Globus pallidus (tissue), 1 donor: ENCODE results near the gene LUC7L.
"Not testable (repeated sequence)": the region's sequence is repeated elsewhere in the genome, so short reads cannot be mapped to it uniquely, and the experiment has no call there.

Experiments
- DNase-seq: peaks from one replicate; pipeline ENCODE4 v3.0.0-alpha.2; 2015; ENCODE audit warnings: low spot score

Gene LUC7L

DNA sequence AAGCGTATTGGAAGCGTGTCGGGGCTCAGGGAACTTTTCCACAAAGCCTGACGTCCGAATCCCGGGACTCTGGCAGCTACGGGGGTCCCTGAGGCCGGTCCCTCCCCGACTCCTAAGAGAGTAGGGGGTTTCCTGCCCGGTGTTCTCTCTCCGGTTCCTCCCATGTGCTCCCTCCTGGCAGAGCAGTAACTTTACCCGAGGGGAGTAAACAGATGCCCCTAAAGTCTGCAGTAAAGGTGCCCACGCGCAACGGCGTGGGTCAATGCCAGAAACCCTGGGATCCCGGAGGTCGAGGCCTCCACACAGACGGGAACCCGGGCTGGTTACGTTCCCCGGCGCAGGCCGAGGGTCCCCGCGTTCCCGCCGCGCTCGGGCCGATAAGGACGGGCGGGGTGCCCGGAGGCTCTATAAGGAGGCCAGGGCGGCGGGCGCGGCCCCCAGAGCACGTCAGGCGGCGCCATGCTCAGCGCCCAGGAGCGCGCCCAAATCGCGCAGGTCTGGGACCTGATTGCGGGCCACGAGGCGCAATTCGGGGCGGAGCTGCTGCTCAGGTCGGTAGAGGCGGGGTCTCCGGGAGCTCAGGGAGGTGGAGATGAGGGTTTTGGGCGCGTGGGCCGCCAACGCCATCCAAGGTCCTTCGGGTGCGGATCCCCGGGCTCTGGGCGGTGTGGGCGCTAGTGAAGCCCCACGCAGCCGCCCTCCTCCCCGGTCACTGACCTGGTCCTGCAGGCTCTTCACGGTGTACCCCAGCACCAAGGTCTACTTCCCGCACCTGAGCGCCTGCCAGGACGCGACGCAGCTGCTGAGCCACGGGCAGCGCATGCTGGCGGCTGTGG lies 63.5 kb downstream of the LUC7L start, which contains the start of gene HBM:
Gene HBM, plus strand, starts transcription at position 440 of the 836 bp plus-strand sequence. Its CDS starts 20 bp downstream, at position 460.
- DNase-seq: no peak

DNA sequence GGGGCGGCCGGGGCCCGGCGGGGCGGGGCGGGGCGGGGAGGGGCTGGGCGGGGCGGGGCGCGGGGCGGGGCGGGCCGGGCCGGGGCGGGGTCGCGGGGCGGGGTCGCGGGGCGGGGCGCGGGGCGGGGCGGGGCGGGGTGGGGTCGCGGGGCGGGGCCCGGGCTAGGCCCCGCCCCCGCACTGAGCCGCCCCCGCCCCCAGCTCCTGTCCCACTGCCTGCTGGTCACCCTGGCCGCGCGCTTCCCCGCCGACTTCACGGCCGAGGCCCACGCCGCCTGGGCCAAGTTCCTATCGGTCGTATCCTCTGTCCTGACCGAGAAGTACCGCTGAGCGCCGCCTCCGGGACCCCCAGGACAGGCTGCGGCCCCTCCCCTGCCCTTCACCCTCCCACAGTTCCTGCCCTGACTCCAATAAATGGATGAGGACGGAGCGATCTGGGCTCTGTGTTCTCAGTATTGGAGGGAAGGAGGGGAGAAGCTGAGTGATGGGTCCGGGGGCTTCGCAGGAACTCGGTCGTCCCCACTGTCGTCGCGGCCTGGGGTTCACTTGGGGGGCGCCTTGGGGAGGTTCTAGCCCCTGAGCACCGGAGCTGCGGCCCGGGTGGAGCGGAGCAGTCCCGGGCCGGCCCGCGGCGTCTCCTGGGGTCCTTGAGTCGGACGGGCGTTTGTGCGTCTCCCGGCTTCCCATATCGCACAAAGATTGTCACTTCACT lies 64.3 kb downstream of the LUC7L start:
- no peak for DNase-seq

DNA sequence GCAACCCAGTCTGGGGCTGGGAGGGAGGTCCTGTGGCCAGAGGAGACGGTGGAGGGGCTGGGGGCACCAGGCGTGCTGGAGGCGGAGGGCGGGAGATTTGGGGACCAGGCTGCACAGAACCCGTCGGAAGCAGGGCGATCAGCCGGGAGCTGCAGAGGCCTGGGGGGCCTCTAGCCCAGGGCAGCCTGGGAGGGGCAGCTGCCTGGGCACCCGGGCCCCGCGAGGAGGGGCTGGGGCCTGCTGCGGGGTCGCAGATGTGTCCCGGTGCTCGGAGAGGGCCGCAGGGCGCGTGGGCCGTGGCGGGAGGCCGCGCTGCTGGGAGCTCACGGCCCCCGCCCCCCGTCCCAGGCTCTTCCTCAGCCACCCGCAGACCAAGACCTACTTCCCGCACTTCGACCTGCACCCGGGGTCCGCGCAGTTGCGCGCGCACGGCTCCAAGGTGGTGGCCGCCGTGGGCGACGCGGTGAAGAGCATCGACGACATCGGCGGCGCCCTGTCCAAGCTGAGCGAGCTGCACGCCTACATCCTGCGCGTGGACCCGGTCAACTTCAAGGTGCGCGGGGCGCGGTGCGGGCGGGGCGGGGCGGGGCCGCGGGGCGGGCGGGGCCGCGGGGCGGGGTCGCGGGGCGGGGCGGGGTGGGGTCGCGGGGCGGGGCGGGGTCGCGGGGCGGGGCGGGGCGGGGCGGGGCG lies 65.0 kb downstream of the LUC7L start:
- not testable (repeated sequence) for DNase-seq

GRCh38 chr16:163696-164095 lies 65.6 kb downstream of the LUC7L start:
- not testable (repeated sequence) for DNase-seq

DNA sequence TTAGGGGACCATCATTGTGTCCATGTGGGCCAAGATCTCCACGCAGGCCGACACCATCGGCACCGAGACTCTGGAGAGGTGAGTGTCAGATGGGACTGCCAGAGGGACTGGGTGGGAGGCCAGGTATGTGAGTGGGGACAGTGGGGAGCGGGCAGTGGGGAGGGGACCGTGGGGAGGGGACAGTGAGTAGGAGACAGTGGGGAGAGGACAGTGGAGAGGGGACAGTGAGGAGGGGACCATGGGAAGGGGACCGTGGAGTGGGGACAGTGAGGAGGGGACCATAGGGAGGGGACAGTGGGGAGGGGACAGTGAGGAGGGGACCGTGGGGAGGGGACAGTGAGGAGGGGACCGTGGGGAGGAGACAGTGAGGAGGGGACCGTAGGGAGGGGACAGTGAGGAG lies 66.1 kb downstream of the LUC7L start:
- DNase-seq: not testable (repeated sequence)

GRCh38 chr16:162271-162991 lies 66.8 kb downstream of the LUC7L start:
- DNase-seq: no peak

GRCh38 chr16:160691-161190 lies 68.5 kb downstream of the LUC7L start:
- no peak for DNase-seq

DNA sequence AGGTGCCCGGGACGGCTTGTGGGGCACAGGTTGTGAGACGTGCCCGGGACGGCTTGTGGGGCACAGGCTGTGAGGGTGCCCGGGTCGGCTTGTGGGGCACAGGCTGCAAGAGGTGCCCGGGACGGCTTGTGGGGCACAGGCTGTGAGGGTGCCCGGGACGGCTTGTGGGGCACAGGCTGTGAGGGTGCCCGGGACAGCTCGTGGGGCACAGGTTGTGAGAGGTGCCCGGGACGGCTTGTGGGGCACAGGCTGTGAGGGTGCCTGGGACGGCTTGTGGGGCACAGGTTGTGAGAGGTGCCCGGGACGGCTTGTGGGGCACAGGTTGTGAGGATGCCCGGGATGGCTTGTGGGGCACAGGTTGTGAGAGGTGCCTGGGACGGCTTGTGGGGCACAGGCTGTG lies 69.0 kb downstream of the LUC7L start:
- not testable (repeated sequence) for DNase-seq

DNA sequence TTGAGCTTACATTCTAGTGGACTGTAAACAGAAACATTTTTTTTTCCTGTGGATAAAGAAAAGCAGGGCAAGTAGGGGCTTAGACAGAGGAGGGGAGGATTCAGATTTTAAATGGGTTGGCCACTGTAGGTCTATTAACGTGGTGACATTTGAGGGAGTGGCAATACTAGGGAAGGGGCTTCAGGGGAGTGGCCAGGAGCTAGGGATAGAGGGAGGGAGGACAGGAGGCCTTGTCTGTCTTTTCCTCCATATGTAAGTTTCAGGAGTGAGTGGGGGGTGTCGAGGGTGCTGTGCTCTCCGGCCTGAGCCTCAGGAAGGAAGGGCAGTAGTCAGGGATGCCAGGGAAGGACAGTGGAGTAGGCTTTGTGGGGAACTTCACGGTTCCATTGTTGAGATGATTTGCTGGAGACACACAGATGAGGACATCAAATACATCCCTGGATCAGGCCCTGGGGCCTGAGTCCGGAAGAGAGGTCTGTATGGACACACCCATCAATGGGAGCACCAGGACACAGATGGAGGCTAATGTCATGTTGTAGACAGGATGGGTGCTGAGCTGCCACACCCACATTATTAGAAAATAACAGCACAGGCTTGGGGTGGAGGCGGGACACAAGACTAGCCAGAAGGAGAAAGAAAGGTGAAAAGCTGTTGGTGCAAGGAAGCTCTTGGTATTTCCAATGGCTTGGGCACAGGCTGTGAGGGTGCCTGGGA lies 70.0 kb downstream of the LUC7L start:
- DNase-seq: no peak

DNA sequence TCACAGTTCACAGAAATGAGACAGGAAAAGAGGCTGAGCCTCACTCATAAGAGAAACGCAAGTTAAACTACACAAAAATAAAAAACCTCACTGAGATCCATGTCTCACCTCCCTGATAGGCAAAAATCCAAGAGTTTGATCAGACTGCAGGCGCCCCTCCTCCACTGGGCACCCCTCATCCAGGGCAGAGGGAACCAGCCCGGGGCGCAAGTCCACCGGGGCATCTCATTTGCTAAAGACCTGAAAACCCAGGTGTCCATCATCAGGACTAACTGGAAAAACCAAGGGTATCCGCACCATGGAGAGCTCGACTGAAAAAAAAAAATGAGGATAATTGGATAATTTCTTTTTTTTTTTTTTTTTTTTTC lies 74.2 kb downstream of the LUC7L start:
- DNase-seq: no peak

DNA sequence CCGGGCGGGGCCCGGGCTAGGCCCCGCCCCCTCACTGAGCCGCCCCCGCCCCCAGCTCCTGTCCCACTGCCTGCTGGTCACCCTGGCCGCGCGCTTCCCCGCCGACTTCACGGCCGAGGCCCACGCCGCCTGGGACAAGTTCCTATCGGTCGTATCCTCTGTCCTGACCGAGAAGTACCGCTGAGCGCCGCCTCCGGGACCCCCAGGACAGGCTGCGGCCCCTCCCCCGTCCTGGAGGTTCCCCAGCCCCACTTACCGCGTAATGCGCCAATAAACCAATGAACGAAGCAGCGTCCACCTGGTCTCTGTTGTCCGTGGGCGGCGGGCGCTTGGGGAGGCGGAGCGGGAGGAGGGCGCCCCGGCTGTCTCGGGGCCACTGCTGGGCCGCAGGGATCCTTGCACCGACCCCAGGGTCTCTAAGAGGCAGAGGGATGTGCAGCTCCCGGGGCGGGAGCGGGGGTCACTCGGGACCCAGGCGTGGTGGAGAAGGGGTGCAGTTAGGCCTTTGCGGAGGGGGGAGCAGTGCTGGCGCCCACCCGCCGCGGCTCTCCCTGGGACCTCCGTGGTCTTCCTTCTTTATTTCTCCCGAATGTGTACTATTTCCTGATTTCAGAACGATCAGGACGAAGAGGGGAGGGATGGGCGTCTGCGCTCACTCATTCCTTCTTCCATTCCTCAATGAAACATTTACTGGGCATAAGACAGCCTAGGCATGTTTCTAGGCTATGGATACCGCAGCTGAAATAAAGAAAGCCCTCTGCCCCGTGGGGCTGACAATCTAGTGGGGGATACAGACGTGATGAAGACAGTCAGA lies 74.8 kb downstream of the LUC7L start:
- DNase-seq: no peak

DNA sequence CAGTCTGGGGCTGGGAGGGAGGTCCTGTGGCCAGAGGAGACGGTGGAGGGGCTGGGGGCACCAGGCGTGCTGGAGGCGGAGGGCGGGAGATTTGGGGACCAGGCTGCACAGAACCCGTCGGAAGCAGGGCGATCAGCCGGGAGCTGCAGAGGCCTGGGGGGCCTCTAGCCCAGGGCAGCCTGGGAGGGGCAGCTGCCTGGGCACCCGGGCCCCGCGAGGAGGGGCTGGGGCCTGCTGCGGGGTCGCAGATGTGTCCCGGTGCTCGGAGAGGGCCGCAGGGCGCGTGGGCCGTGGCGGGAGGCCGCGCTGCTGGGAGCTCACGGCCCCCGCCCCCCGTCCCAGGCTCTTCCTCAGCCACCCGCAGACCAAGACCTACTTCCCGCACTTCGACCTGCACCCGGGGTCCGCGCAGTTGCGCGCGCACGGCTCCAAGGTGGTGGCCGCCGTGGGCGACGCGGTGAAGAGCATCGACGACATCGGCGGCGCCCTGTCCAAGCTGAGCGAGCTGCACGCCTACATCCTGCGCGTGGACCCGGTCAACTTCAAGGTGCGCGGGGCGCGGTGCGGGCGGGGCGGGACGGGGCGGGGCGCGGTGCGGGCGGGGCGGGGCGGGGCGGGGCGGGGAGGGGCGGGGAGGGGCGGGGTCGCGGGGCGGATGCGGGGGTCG lies 75.6 kb downstream of the LUC7L start:
- DNase-seq: not testable (repeated sequence)

- not testable (repeated sequence) for DNase-seq
Observed at GRCh38 chr16:153129-153521, 76.1 kb downstream of the LUC7L start.

DNA sequence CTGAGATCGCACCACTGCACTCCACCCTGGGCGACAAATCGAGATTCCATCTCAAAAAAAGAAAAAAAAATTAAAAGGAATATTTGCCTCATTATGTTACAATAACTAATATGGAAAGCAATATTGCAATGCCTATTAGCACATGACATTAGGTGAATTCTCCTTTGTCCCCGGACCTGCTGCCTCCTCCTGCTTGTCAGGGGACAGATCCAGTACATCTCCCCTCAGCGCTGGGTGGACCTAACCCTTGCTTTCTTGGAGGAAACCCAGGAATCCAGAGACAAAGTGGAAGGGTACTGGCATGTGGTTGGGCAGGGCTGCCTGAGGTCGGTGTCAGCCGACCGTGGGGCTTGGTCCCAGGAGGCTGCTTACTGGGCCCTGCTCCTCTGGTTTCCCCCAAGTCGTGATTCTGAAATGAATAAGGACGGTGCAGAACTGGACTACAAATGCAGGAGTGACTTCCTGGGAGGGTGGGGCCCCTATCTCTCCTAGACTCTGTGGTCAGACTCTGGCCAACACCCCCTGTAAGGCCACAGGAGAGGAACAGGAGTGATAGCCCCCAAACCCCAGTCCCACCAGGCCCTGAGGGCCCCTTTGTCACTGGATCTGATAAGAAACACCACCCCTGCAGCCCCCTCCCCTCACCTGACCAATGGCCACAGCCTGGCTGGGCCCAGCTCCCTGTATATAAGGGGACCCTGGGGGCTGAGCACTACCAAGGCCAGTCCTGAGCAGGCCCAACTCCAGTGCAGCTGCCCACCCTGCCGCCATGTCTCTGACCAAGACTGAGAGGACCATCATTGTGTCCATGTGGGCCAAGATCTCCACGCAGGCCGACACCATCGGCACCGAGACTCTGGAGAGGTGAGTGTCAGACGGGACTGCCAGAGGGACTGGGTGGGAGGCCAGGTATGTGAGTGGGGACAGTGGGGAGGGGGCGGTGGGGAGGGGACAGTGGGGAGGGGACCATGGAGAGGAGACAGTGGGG lies 76.8 kb downstream of the LUC7L start, which contains the start of gene HBZ:
Gene HBZ, plus strand, starts transcription at position 504 of the 988 bp plus-strand sequence. Its CDS starts 266 bp downstream, at position 770.
- no peak for DNase-seq

- DNase-seq: no peak
Observed at GRCh38 chr16:149024-149660, 80.1 kb downstream of the LUC7L start.

GRCh38 chr16:146646-147045 lies 82.6 kb downstream of the LUC7L start:
- no peak for DNase-seq

GRCh38 chr16:144797-145252 lies 84.4 kb downstream of the LUC7L start:
- no peak for DNase-seq

GRCh38 chr16:143456-143855 lies 85.8 kb downstream of the LUC7L start:
- DNase-seq: no peak
